ENCODE measurements around the gene VPS13D. TPM values are rescaled to one million over a fixed set of nuclear protein-coding genes. Genes with fewer than 3 reads are reported as not detected.

Gene VPS13D
- total RNA-seq, 1 experiment from 2014 or later, result 20.2 TPM

DNA sequence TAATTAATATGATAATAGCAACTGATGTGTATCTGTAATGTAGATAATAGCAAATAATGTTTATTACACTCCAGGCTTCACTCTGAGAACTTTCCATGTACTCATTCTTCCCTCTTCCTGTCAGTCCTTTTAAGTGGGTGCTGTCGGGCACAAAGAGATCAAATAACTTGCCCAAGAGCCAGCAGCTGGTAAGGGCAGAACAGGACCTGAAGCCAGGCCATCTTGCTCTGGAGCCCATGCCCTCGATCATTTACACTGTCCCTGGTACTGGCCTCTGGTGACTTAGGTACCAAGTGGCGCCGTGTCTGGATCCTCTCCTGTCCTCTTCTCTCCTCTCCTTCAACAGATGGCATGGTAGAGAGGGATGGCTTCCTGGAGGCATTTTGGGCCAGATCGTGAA lies 97.2 kb downstream of the VPS13D start:
- Histone ChIP-seq H2BK12ac (ENCODE audit: insufficient read length, low read depth, low read length) (no peak overlapping the region), H4K20me1 (ENCODE audit: control insufficient read depth, insufficient read depth, insufficient read length) (no peaks in the 10 kb centered on the region), H3K18ac (ENCODE audit: insufficient read length, low read depth, low read length) (no peak overlapping the region), H3K27ac (ENCODE audit: insufficient read length, low read depth, low read length) (no peak overlapping the region), H2BK120ac (ENCODE audit: low read depth, low read length, poor library complexity, severe bottlenecking) (no peak overlapping the region), H2AK5ac (ENCODE audit: insufficient read length, low read length) (no peak overlapping the region), H4K91ac (ENCODE audit: insufficient read length, low read depth, low read length) (no peak overlapping the region), H3K4me2 (ENCODE audit: insufficient read depth, insufficient read length, low read length) (no peak overlapping the region), H2BK20ac (ENCODE audit: low read depth, low read length, poor library complexity, severe bottlenecking) (no peak overlapping the region), H3T11ph (ENCODE audit: low read length) (no peak overlapping the region), H3K9ac (ENCODE audit: extremely low read depth, insufficient read length, low read length) (no peak overlapping the region), H3K79me2 (ENCODE audit: insufficient read depth, low read length) (no peaks in the 10 kb centered on the region), H3K79me1 (ENCODE audit: insufficient read depth, low read depth, low read length, poor library complexity, severe bottlenecking) (no peaks in the 10 kb centered on the region), H3K23me2 (ENCODE audit: insufficient read length, low read depth, low read length, poor library complexity, severe bottlenecking) (no peaks in the 10 kb centered on the region), H2BK5ac (ENCODE audit: insufficient read length, low read length) (no peak overlapping the region), H4K8ac (replicated peaks; ENCODE audit: insufficient read length, low read depth, low read length) (no peak overlapping the region), H3K9me3 (ENCODE audit: control insufficient read depth, low read depth, low read length) (no peaks in the 10 kb centered on the region), H3K14ac (ENCODE audit: insufficient read depth, low read length) (no peak overlapping the region), H3K56ac (ENCODE audit: insufficient read length, low read depth, low read length) (no peak overlapping the region), H3K4ac (ENCODE audit: low read depth, low read length) (no peak overlapping the region), H3K27me3 (ENCODE audit: insufficient read depth, low read length) (no peaks in the 10 kb centered on the region), H2BK15ac (ENCODE audit: low read depth, low read length) (no peak overlapping the region), H3K4me1 (ENCODE audit: insufficient read depth, low read length) (no peaks in the 10 kb centered on the region), H3K23ac (ENCODE audit: insufficient read length, low read depth, low read length) (no peak overlapping the region), H2AFZ (ENCODE audit: low read length) (no peak overlapping the region), H4K5ac (ENCODE audit: insufficient read length, low read depth, low read length) (no peak overlapping the region)
- H3K36me3 Mint-ChIP-seq (ENCODE audit: insufficient read depth in 1 of 3, low read depth in 3 of 3), result peaks cover 5 to 34% (median 24%) of the 10 kb centered on the region in 3 experiments; a peak in 6 of 7 replicates
- H3K27ac Mint-ChIP-seq, result no peak overlapping the region
- no peak for DNase-seq
- TF ChIP-seq, protein P1, sequence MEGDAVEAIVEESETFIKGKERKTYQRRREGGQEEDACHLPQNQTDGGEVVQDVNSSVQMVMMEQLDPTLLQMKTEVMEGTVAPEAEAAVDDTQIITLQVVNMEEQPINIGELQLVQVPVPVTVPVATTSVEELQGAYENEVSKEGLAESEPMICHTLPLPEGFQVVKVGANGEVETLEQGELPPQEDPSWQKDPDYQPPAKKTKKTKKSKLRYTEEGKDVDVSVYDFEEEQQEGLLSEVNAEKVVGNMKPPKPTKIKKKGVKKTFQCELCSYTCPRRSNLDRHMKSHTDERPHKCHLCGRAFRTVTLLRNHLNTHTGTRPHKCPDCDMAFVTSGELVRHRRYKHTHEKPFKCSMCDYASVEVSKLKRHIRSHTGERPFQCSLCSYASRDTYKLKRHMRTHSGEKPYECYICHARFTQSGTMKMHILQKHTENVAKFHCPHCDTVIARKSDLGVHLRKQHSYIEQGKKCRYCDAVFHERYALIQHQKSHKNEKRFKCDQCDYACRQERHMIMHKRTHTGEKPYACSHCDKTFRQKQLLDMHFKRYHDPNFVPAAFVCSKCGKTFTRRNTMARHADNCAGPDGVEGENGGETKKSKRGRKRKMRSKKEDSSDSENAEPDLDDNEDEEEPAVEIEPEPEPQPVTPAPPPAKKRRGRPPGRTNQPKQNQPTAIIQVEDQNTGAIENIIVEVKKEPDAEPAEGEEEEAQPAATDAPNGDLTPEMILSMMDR (conservative IDR thresholded peaks at IDR 0.05), result no peak
- no peaks in the 10 kb centered on the region for H3K9me3 Mint-ChIP-seq
- WGBS (ENCODE audit: extremely low coverage, insufficient read length, low lambda C conversion rate), result no CpG with 5 or more reads among the region's 5 CpGs
- no peaks in the 10 kb centered on the region for H3K4me1 Mint-ChIP-seq
- H3K27me3 Mint-ChIP-seq (ENCODE audit: low read depth), result no peaks in the 10 kb centered on the region
- H3K4me3 Mint-ChIP-seq, result no peak overlapping the region

Data from H9 (cell line).